ENCODE results near the gene TRIO. TPM values are rescaled to one million over a fixed set of nuclear protein-coding genes. Genes with fewer than 3 reads are reported as not detected.

The TRIO gene
- 72.7 TPM for polyA plus RNA-seq (2012; ENCODE audit: insufficient read length, low read depth)

DNA sequence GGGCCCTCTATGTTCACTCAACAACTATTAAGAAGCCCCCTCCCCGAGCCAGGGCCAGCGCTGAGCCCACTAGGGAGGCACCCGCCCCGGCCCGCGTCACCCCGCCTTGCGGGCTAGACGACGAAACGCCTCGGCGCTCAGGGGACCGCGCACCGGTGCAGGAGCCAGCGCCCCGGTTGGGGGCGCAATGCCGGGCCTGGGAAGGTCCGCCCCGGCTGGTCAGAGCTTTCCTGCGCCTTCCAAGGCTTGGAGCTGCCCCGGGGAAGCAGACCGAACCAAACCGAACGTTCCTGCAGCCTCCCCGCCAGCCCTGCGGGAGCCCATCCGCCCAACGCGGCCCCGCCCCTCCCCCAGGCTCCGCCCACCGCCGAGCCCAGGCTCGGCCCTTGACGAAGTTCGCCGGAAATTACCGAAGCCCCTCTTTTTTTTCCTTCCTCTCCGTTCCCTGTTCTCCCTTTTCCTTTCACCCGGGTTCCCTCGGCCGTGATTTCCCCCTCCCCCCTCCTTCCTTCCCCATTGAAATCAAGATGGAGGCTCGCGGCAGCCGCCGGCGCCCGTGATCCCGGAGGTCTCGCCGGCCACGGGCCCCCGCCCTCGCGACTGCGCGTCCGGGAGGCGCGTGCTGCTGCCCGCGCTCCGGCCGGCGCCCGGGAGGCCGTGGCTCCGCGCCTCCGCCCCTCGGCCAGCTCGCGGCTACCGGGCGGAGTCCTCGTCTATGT lies at the start of gene TRIO:
TSS of gene TRIO (plus strand) at position 516 of the 719 bp plus-strand sequence. CDS start 384 bp downstream, outside the sequence.
- TF ChIP-seq SIN3A (IDR thresholded peaks at IDR 0.05; ENCODE audit: borderline replicate concordance, insufficient read depth, low read length) (peak; percentile 79; the same call in 1 of the 2 replicates), TAF1 (IDR thresholded peaks at IDR 0.05; ENCODE audit: borderline replicate concordance, insufficient read depth, low read length) (peak; percentile 87; the same call in 1 of the 2 replicates), FOXP2 (optimal IDR thresholded peaks at IDR 0.05; ENCODE audit: borderline replicate concordance, extremely low read depth, extremely low read length, insufficient read depth) (peak; percentile 69), POLR2AphosphoS5 (IDR thresholded peaks at IDR 0.05; ENCODE audit: low read depth, low read length) (peak; percentile 76), REST (IDR thresholded peaks at IDR 0.05; ENCODE audit: insufficient read depth in 1 of 2, low read depth in 2 of 2, low read length in 2 of 2) (no peak)

DNA sequence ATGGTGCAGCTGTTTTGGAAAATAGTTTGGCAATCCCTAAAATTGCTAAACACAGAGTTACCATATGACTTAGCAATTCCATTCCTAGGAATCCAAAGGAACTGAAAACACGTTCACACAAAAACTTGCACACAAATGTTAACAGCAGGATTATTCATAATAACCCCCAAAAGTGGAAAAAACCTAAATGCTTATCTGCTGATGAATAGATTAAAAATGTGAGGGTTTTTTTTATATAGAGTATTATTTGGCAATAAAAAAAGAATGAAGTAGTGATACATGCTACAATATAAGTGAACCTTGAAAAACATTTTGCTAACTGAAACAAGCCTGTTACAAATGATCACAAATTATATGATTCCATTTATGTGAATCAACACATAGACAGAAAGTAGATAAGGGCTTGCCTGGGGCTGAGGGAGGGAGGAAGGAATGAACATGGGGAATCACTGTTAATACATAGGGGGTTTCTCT lies 45.1 kb upstream of the TRIO start:
- TF ChIP-seq TAF1 (IDR thresholded peaks at IDR 0.05; ENCODE audit: borderline replicate concordance, insufficient read depth, low read length) (no peak), REST (IDR thresholded peaks at IDR 0.05; ENCODE audit: insufficient read depth in 1 of 2, low read depth in 2 of 2, low read length in 2 of 2) (no peak), FOXP2 (optimal IDR thresholded peaks at IDR 0.05; ENCODE audit: borderline replicate concordance, extremely low read depth, extremely low read length, insufficient read depth) (no peak), SIN3A (IDR thresholded peaks at IDR 0.05; ENCODE audit: borderline replicate concordance, insufficient read depth, low read length) (no peak), POLR2AphosphoS5 (IDR thresholded peaks at IDR 0.05; ENCODE audit: low read depth, low read length) (no peak)

GRCh38 chr5:14100281-14100680 lies 42.9 kb upstream of the TRIO start:
- no peak for TF ChIP-seq TAF1 (IDR thresholded peaks at IDR 0.05; ENCODE audit: borderline replicate concordance, insufficient read depth, low read length)
- no peak for TF ChIP-seq POLR2AphosphoS5 (IDR thresholded peaks at IDR 0.05; ENCODE audit: low read depth, low read length)
- no peak for TF ChIP-seq SIN3A (IDR thresholded peaks at IDR 0.05; ENCODE audit: borderline replicate concordance, insufficient read depth, low read length)
- no peak for TF ChIP-seq FOXP2 (optimal IDR thresholded peaks at IDR 0.05; ENCODE audit: borderline replicate concordance, extremely low read depth, extremely low read length, insufficient read depth)
- TF ChIP-seq REST (IDR thresholded peaks at IDR 0.05; ENCODE audit: insufficient read depth in 1 of 2, low read depth in 2 of 2, low read length in 2 of 2) = no peak

DNA sequence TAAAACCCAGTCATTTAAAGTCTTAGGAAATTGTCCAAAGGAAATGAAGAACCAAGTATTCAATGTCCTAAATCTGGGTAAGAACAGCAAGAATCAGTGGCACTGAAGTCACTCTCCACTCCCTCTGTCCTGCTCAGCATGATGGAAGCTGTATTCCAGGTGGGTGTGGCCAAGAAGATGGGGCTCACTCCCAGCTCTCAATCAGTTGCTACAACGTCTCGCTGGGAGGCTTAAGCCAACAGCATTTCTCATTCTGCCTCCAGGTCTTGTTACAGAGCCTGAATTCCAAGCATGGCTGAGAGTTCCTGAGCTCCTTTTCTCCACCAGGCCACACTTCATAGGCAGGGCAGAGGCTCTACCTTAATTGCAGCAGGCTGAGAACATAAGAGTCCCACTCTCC lies 41.2 kb upstream of the TRIO start:
- TF ChIP-seq POLR2AphosphoS5 (IDR thresholded peaks at IDR 0.05; ENCODE audit: low read depth, low read length) (no peak), TAF1 (IDR thresholded peaks at IDR 0.05; ENCODE audit: borderline replicate concordance, insufficient read depth, low read length) (no peak), FOXP2 (optimal IDR thresholded peaks at IDR 0.05; ENCODE audit: borderline replicate concordance, extremely low read depth, extremely low read length, insufficient read depth) (no peak), REST (IDR thresholded peaks at IDR 0.05; ENCODE audit: insufficient read depth in 1 of 2, low read depth in 2 of 2, low read length in 2 of 2) (no peak), SIN3A (IDR thresholded peaks at IDR 0.05; ENCODE audit: borderline replicate concordance, insufficient read depth, low read length) (no peak)

All from PFSK-1 (cell line).